ENCODE data around the gene PCIF1. TPM values are rescaled to one million over a fixed set of nuclear protein-coding genes. Genes with fewer than 3 reads are reported as not detected.

PCIF1 gene
- total and polyA plus RNA-seq, 8 donors = 13.3 to 34.9 (median 18.7) TPM

- no peak for DNase-seq
- intact Hi-C loops (cut with DNase I) = no loop called here
- peaks cover 0 to 8% (median under 1%) of the 10 kb centered on the region in 3 donors for H3K4me1 ChIP-seq
- no peak overlapping the region for H3K27ac ChIP-seq
- no peak for TF ChIP-seq CTCF (IDR thresholded peaks at IDR 0.05)
- H3K36me3 ChIP-seq = no peaks in the 10 kb centered on the region
- WGBS, 2 donors = 72 to 76% methylated on average over 11 of the region's 11 CpGs
- no peak for ATAC-seq
- FAIRE-seq = no peak
- H3K9me3 ChIP-seq = no peaks in the 10 kb centered on the region
- H3K4me3 ChIP-seq = no peak overlapping the region
- no peaks in the 10 kb centered on the region for H3K27me3 ChIP-seq
Measured at GRCh38 chr20:45975686-45976085, 41.2 kb downstream of the PCIF1 start.

DNA sequence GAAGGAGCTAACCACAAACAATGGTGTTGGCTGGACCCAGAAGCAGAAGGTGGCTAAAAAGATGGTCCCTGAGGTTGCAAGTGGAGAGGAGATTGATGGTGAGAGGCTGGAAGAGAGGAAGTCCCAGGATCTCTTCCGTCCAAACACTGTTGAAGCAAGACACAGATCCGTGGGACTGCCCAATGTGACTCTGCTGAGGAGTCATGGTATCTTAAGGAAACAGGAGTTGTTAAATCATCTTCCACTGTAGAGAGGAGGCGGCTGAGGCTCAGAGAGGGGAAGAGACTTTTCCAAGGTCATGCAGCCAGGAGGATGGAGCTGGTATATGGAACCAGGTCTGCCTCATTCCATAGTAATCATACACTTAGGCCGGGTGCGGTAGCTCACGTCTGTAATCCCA lies 41.6 kb downstream of the PCIF1 start:
- FAIRE-seq = no peak
- 64 to 74% methylated on average over 6 of the region's 6 CpGs for WGBS, 2 donors
- DNase-seq = no peak
- no peak overlapping the region for H3K27ac ChIP-seq
- intact Hi-C loops (cut with DNase I) = no loop called here
- H3K9me3 ChIP-seq = no peaks in the 10 kb centered on the region
- no peak overlapping the region for H3K4me3 ChIP-seq
- H3K36me3 ChIP-seq = no peaks in the 10 kb centered on the region
- peaks cover 0 to 5% (median 0%) of the 10 kb centered on the region in 3 donors for H3K4me1 ChIP-seq
- ATAC-seq = no peak
- no peak for TF ChIP-seq CTCF (IDR thresholded peaks at IDR 0.05)
- H3K27me3 ChIP-seq = no peaks in the 10 kb centered on the region

- no peaks in the 10 kb centered on the region for H3K36me3 ChIP-seq
- ATAC-seq (no peak), DNase-seq (no peak), FAIRE-seq (no peak)
- no peak overlapping the region for H3K4me3 ChIP-seq
- no peaks in the 10 kb centered on the region for H3K4me1 ChIP-seq
- no peak for TF ChIP-seq CTCF (IDR thresholded peaks at IDR 0.05)
- no peaks in the 10 kb centered on the region for H3K27me3 ChIP-seq
- no peak overlapping the region for H3K27ac ChIP-seq
- H3K9me3 ChIP-seq = no peaks in the 10 kb centered on the region
- 78 to 90% methylated on average over 6 of the region's 6 CpGs for WGBS, 2 donors
- intact Hi-C loops (cut with DNase I) = no loop called here
Measured at GRCh38 chr20:45981261-45981660, 46.8 kb downstream of the PCIF1 start.

DNA sequence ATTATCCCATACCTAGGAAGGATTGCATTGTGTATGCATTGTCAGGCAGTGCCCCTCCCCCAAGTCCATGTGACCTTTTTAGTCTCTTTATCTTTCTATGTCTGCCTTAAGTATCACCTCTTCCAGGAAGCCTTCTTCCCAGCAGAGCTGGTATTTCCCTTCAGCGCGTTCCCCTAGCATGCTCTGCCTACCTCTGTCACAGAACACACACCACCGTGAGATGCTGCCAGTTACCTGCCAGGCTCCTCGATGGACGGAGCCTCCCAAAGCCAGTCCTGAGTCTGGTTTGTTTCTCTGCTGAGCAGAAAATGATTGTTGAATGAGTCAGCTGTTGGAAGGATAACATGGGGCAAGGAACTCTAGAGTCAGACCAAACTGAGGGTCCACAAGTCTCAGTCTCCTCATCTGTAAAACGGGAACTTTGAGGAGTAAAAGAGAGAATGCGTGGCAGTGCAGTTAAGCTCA lies 48.8 kb downstream of the PCIF1 start:
- WGBS, 2 donors = 46 to 56% methylated on average over 7 of the region's 7 CpGs
- intact Hi-C loops (cut with DNase I) = no loop called here
- H3K9me3 ChIP-seq = no peaks in the 10 kb centered on the region

More for the DNA sequence above, 48.8 kb downstream of the PCIF1 start:
- H3K4me1 ChIP-seq = no peaks in the 10 kb centered on the region
- no peaks in the 10 kb centered on the region for H3K27me3 ChIP-seq
- H3K36me3 ChIP-seq = no peaks in the 10 kb centered on the region
- ATAC-seq = no peak
- no peak for DNase-seq
- H3K27ac ChIP-seq = no peak overlapping the region
- no peak overlapping the region for H3K4me3 ChIP-seq
- no peak for FAIRE-seq
- no peak for TF ChIP-seq CTCF (IDR thresholded peaks at IDR 0.05)

Data from pancreas (tissue), 10 donors.